ENCODE data around the gene TSNAXIP1. TPM values are rescaled to one million over a fixed set of nuclear protein-coding genes. Genes with fewer than 3 reads are reported as not detected.

The TSNAXIP1 gene
- total RNA-seq: under 1 TPM; 0.47 to 0.63 TPM

GRCh38 chr16:67806428-67807147, at the start of gene TSNAXIP1, which contains the start of gene RANBP10:
TSS of gene TSNAXIP1 (plus strand) at chr16:67806889. CDS start at chr16:67807150, 261 bp downstream.
TSS of gene RANBP10 (minus strand) at chr16:67806560. CDS start at chr16:67806536, 24 bp downstream.
- Mint-ChIP-seq H3K9me3 (ENCODE audit: insufficient read depth) (no peaks in the 10 kb centered on the region), H3K27ac (peak within 1 kb of the TSS; percentile 90)
- POLR2A ChIA-PET: interaction anchor here (0.6 to 1.5 kb wide), 12 partner anchors 10 to 193 kb away, joined by 3 to 7 read pairs (median 3); partner anchors contain the start of genes DPEP2, EDC4, GFOD2 and NUTF2

GRCh38 chr16:67758006-67758405, 48.7 kb upstream of the TSNAXIP1 start:
- Mint-ChIP-seq H3K27me3 (ENCODE audit: low read depth) (no peaks in the 10 kb centered on the region), H3K27ac (no peak overlapping the region), H3K4me1 (ENCODE audit: low read depth) (peaks cover 14% of the 10 kb centered on the region), H3K36me3 (ENCODE audit: low read depth) (peaks cover 6% of the 10 kb centered on the region), H3K4me3 (no peak overlapping the region), H3K9me3 (ENCODE audit: insufficient read depth) (no peaks in the 10 kb centered on the region)
- ATAC-seq: no peak
- no peak for DNase-seq
- ChIA-PET POLR2A (interaction anchor here (1.1 kb wide), 1 partner anchor 18 kb away, joined by 3 read pairs; no protein-coding TSS in a partner anchor), CTCF (interaction anchor here (0.9 kb wide), 1 partner anchor 59 kb away, joined by 3 read pairs; no protein-coding TSS in a partner anchor)

More at GRCh38 chr16:67806428-67807147, at the start of gene TSNAXIP1, which contains the start of gene RANBP10:
- H3K4me3 Mint-ChIP-seq: peak within 1 kb of the TSS; percentile 94
- H3K36me3 Mint-ChIP-seq (ENCODE audit: low read depth): peaks cover 35% of the 10 kb centered on the region
- CTCF ChIA-PET: interaction anchor here (0.8 to 3.0 kb wide), 10 partner anchors 9 to 326 kb away, joined by 3 to 47 read pairs (median 3); partner anchors contain the start of genes ATP6V0D1, C16orf86 and GFOD2
- peaks cover 40% of the 10 kb centered on the region for H3K4me1 Mint-ChIP-seq (ENCODE audit: low read depth)
- ATAC-seq: peak; percentile 94
- DNase-seq: peak; percentile 98
- H3K27me3 Mint-ChIP-seq (ENCODE audit: low read depth): no peaks in the 10 kb centered on the region

- ChIA-PET POLR2A (interaction anchor here (0.8 to 1.1 kb wide), 2 partner anchors 10 to 17 kb away, joined by 3 to 4 read pairs; no protein-coding TSS in a partner anchor), CTCF (no interaction called here)
- Mint-ChIP-seq H3K4me1 (ENCODE audit: low read depth) (peaks cover 14% of the 10 kb centered on the region), H3K27me3 (ENCODE audit: low read depth) (no peaks in the 10 kb centered on the region), H3K27ac (peak overlapping the region; percentile 52), H3K4me3 (no peak overlapping the region), H3K36me3 (ENCODE audit: low read depth) (peaks cover 6% of the 10 kb centered on the region), H3K9me3 (ENCODE audit: insufficient read depth) (no peaks in the 10 kb centered on the region)
- no peak for ATAC-seq
- no peak for DNase-seq
Observed at GRCh38 chr16:67758966-67759365, 47.7 kb upstream of the TSNAXIP1 start.

- Mint-ChIP-seq H3K4me3 (no peak overlapping the region), H3K27ac (peak overlapping the region; percentile 34), H3K36me3 (ENCODE audit: low read depth) (peaks cover 6% of the 10 kb centered on the region), H3K27me3 (ENCODE audit: low read depth) (no peaks in the 10 kb centered on the region), H3K9me3 (ENCODE audit: insufficient read depth) (no peaks in the 10 kb centered on the region), H3K4me1 (ENCODE audit: low read depth) (peaks cover 14% of the 10 kb centered on the region)
- CTCF ChIA-PET: interaction anchor here (0.7 to 1.6 kb wide), 4 partner anchors 10 to 152 kb away, joined by 3 to 7 read pairs (median 4); no protein-coding TSS in a partner anchor
- ATAC-seq: no peak
- POLR2A ChIA-PET: interaction anchor here (0.5 to 0.9 kb wide), 2 partner anchors 41 to 138 kb away, joined by 3 read pairs; partner anchors contain the start of gene GFOD2
- DNase-seq: no peak
Observed at GRCh38 chr16:67760206-67760955, 46.3 kb upstream of the TSNAXIP1 start.

- POLR2A ChIA-PET: no interaction called here
- H3K9me3 Mint-ChIP-seq (ENCODE audit: insufficient read depth): no peaks in the 10 kb centered on the region
- CTCF ChIA-PET: interaction anchor here (0.7 to 1.6 kb wide), 4 partner anchors 9 to 152 kb away, joined by 3 to 7 read pairs (median 4); no protein-coding TSS in a partner anchor
- H3K4me1 Mint-ChIP-seq (ENCODE audit: low read depth): peaks cover 14% of the 10 kb centered on the region
- peaks cover 6% of the 10 kb centered on the region for H3K36me3 Mint-ChIP-seq (ENCODE audit: low read depth)
- peak overlapping the region; percentile 34 for H3K27ac Mint-ChIP-seq
- ATAC-seq (no peak), DNase-seq (no peak)
- no peak overlapping the region for H3K4me3 Mint-ChIP-seq
- H3K27me3 Mint-ChIP-seq (ENCODE audit: low read depth): no peaks in the 10 kb centered on the region
Observed at GRCh38 chr16:67760956-67761230, 45.8 kb upstream of the TSNAXIP1 start.

- H3K36me3 Mint-ChIP-seq (ENCODE audit: low read depth): peaks cover 6% of the 10 kb centered on the region
Observed at GRCh38 chr16:67761924-67762323, 44.8 kb upstream of the TSNAXIP1 start.

GRCh38 chr16:67762385-67762784, 44.3 kb upstream of the TSNAXIP1 start:
- CTCF ChIA-PET: no interaction called here

More at GRCh38 chr16:67761924-67762323, 44.8 kb upstream of the TSNAXIP1 start:
- ATAC-seq (no peak), DNase-seq (no peak)
- H3K27ac Mint-ChIP-seq: no peak overlapping the region
- POLR2A ChIA-PET: no interaction called here
- CTCF ChIA-PET: no interaction called here
- no peaks in the 10 kb centered on the region for H3K27me3 Mint-ChIP-seq (ENCODE audit: low read depth)
- no peak overlapping the region for H3K4me3 Mint-ChIP-seq
- H3K9me3 Mint-ChIP-seq (ENCODE audit: insufficient read depth): no peaks in the 10 kb centered on the region
- peaks cover 14% of the 10 kb centered on the region for H3K4me1 Mint-ChIP-seq (ENCODE audit: low read depth)

GRCh38 chr16:67763066-67763465, 43.6 kb upstream of the TSNAXIP1 start:
- H3K4me3 Mint-ChIP-seq: no peak overlapping the region
- no peak overlapping the region for H3K27ac Mint-ChIP-seq
- no peaks in the 10 kb centered on the region for H3K9me3 Mint-ChIP-seq (ENCODE audit: insufficient read depth)
- POLR2A ChIA-PET: no interaction called here
- peaks cover 14% of the 10 kb centered on the region for H3K4me1 Mint-ChIP-seq (ENCODE audit: low read depth)
- ATAC-seq (no peak), DNase-seq (no peak)
- no peaks in the 10 kb centered on the region for H3K27me3 Mint-ChIP-seq (ENCODE audit: low read depth)
- peaks cover 6% of the 10 kb centered on the region for H3K36me3 Mint-ChIP-seq (ENCODE audit: low read depth)
- CTCF ChIA-PET: no interaction called here

More at GRCh38 chr16:67762385-67762784, 44.3 kb upstream of the TSNAXIP1 start:
- Mint-ChIP-seq H3K4me3 (no peak overlapping the region), H3K9me3 (ENCODE audit: insufficient read depth) (no peaks in the 10 kb centered on the region), H3K36me3 (ENCODE audit: low read depth) (peaks cover 6% of the 10 kb centered on the region), H3K27me3 (ENCODE audit: low read depth) (no peaks in the 10 kb centered on the region), H3K27ac (no peak overlapping the region), H3K4me1 (ENCODE audit: low read depth) (peaks cover 14% of the 10 kb centered on the region)
- POLR2A ChIA-PET: no interaction called here
- no peak for DNase-seq
- ATAC-seq: no peak

- H3K27ac Mint-ChIP-seq: no peak overlapping the region
- ATAC-seq (no peak), DNase-seq (no peak)
- no peaks in the 10 kb centered on the region for H3K9me3 Mint-ChIP-seq (ENCODE audit: insufficient read depth)
- ChIA-PET POLR2A (no interaction called here), CTCF (no interaction called here)
- peaks cover 14% of the 10 kb centered on the region for H3K4me1 Mint-ChIP-seq (ENCODE audit: low read depth)
- H3K4me3 Mint-ChIP-seq: no peak overlapping the region
- H3K27me3 Mint-ChIP-seq (ENCODE audit: low read depth): no peaks in the 10 kb centered on the region
- H3K36me3 Mint-ChIP-seq (ENCODE audit: low read depth): peaks cover 3% of the 10 kb centered on the region
Observed at GRCh38 chr16:67764158-67764667, 42.5 kb upstream of the TSNAXIP1 start.

- ATAC-seq (no peak), DNase-seq (no peak)
- H3K36me3 Mint-ChIP-seq (ENCODE audit: low read depth): peaks cover 6% of the 10 kb centered on the region
- H3K4me1 Mint-ChIP-seq (ENCODE audit: low read depth): peaks cover under 1% of the 10 kb centered on the region
- POLR2A ChIA-PET: interaction anchor here (0.6 to 0.7 kb wide), 2 partner anchors 40 to 278 kb away, joined by 3 read pairs; partner anchors contain the start of genes RANBP10 and TSNAXIP1
- no peaks in the 10 kb centered on the region for H3K9me3 Mint-ChIP-seq (ENCODE audit: insufficient read depth)
- H3K27me3 Mint-ChIP-seq (ENCODE audit: low read depth): no peaks in the 10 kb centered on the region
- H3K27ac Mint-ChIP-seq: no peak overlapping the region
- CTCF ChIA-PET: no interaction called here
- H3K4me3 Mint-ChIP-seq: no peak overlapping the region
Observed at GRCh38 chr16:67766291-67766690, 40.4 kb upstream of the TSNAXIP1 start.

- ATAC-seq: no peak
- Mint-ChIP-seq H3K36me3 (ENCODE audit: low read depth) (peaks cover 17% of the 10 kb centered on the region), H3K9me3 (ENCODE audit: insufficient read depth) (no peaks in the 10 kb centered on the region), H3K4me3 (no peak overlapping the region), H3K27ac (no peak overlapping the region), H3K27me3 (ENCODE audit: low read depth) (no peaks in the 10 kb centered on the region), H3K4me1 (ENCODE audit: low read depth) (no peaks in the 10 kb centered on the region)
- DNase-seq: no peak
- ChIA-PET POLR2A (no interaction called here), CTCF (interaction anchor here (0.6 to 1.1 kb wide), 2 partner anchors 48 to 49 kb away, joined by 3 read pairs; no protein-coding TSS in a partner anchor)
Observed at GRCh38 chr16:67767953-67768352, 38.7 kb upstream of the TSNAXIP1 start.
